ENCODE data around the gene ROBO2. TPM values are rescaled to one million over a fixed set of nuclear protein-coding genes. Genes with fewer than 3 reads are reported as not detected.
"Not testable (repeated sequence)": the region's sequence is repeated elsewhere in the genome, so short reads cannot be mapped to it uniquely, and the experiment has no call there.

Gene ROBO2
- total RNA-seq, 1 donor from 2014 or later: 2.9 TPM

DNA sequence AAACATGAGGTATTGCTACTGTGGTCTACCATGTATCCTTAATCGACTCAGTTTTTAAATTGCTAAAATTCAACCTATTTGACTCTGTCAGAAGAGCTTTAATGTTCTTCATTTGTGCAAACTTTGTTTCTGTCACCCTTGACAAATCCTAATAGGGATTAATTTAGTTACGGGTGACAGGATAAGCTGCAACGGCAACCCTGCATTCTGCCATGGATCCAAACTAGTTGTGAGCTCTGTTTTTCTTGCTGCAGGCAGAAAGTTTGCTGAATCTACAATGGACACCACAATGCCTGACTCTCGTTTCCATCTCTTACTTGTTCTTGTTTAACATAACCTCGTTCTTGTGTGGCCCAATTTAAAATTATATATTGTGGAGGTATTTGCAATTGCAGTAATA is 352.3 kb downstream of the ROBO2 start:
- H3K9me3 ChIP-seq: no peaks in the 10 kb centered on the region
- no peak for DNase-seq (ENCODE audit: low spot score in 2 of 2)

DNA sequence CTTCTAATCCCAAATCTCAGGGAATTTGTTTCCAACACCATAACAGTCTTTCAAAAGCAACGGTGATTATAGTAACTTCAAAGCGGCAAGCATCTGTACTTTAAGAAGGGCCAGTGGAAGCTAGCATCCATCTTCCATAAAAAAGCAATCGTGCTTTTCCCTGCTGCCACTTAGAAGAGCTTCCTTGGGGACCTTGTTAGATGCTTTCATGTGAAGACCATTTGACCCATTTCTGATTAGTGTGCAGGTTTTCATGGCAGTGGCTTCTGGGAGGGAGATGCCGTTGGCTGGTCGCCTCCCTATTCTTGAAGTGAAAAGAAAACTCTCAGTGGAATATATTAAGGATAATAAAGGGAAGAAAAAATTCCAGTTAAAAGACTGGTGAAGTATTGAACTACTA is 354.1 kb downstream of the ROBO2 start:
- H3K27ac ChIP-seq: no peak overlapping the region
- H3K36me3 ChIP-seq: no peaks in the 10 kb centered on the region
- H3K4me3 ChIP-seq: no peak overlapping the region
- H3K27me3 ChIP-seq: no peaks in the 10 kb centered on the region
- TF ChIP-seq, protein P1, sequence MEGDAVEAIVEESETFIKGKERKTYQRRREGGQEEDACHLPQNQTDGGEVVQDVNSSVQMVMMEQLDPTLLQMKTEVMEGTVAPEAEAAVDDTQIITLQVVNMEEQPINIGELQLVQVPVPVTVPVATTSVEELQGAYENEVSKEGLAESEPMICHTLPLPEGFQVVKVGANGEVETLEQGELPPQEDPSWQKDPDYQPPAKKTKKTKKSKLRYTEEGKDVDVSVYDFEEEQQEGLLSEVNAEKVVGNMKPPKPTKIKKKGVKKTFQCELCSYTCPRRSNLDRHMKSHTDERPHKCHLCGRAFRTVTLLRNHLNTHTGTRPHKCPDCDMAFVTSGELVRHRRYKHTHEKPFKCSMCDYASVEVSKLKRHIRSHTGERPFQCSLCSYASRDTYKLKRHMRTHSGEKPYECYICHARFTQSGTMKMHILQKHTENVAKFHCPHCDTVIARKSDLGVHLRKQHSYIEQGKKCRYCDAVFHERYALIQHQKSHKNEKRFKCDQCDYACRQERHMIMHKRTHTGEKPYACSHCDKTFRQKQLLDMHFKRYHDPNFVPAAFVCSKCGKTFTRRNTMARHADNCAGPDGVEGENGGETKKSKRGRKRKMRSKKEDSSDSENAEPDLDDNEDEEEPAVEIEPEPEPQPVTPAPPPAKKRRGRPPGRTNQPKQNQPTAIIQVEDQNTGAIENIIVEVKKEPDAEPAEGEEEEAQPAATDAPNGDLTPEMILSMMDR (IDR thresholded peaks at IDR 0.05): no peak
- no peaks in the 10 kb centered on the region for H3K4me1 ChIP-seq
- DNase-seq (ENCODE audit: low spot score in 2 of 2): no peak
- no peaks in the 10 kb centered on the region for H3K9me3 ChIP-seq
- intact Hi-C loops (cut with DNase I): no loop called here

More for the DNA sequence above, 352.3 kb downstream of the ROBO2 start:
- Histone ChIP-seq H3K4me3 (no peak overlapping the region), H3K27ac (no peak overlapping the region), H3K36me3 (no peaks in the 10 kb centered on the region), H3K27me3 (no peaks in the 10 kb centered on the region), H3K4me1 (no peaks in the 10 kb centered on the region)
- intact Hi-C loops (cut with DNase I): no loop called here
- TF ChIP-seq, protein P1 (IDR thresholded peaks at IDR 0.05): no peak

DNA sequence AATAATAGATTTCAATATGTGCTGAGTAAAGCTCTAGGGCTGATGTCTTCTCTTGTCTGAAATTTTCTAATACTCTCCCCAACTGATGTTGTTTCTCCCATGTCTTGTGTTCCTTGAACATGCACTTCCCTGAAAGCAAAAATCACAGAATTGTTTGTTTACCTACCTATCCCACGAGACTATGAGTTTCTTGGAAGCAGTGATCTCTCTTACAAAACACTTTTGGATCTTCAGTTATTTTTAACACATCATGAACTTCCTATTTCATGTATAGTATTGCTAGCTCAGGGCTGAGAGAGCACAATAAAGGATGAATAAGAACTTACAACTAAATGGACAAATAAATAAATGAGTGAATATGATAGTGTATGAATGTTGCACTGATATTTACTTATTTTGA is 365.0 kb downstream of the ROBO2 start:
- Histone ChIP-seq H3K4me3 (no peak overlapping the region), H3K9me3 (no peaks in the 10 kb centered on the region), H3K4me1 (no peaks in the 10 kb centered on the region), H3K27ac (no peak overlapping the region), H3K27me3 (no peaks in the 10 kb centered on the region), H3K36me3 (no peaks in the 10 kb centered on the region)
- intact Hi-C loops (cut with DNase I): no loop called here
- no peak for DNase-seq (ENCODE audit: low spot score in 2 of 2)
- TF ChIP-seq, protein P1 (IDR thresholded peaks at IDR 0.05): no peak

DNA sequence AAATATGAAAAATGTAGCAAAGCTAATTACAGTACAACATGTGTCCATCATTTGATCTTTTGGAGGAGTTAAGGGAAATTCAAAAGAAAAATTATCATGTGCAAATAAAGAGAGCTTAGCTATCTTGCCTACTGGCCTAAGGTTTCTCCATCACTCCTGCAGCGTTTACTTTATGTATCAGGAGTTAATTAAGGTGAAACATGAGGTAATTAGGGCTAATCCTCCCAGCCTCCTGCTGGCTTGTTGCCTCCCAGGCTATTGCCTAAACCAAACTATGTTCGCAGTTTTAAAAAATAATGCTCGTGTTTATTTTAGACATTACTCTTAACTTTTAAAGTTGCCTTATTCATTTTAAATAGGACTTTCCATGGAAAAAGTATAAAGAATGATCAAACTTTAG is 367.5 kb downstream of the ROBO2 start:
- TF ChIP-seq, protein P1 (IDR thresholded peaks at IDR 0.05): no peak
- no peak overlapping the region for H3K4me3 ChIP-seq
- intact Hi-C loops (cut with DNase I): no loop called here
- H3K4me1 ChIP-seq: no peaks in the 10 kb centered on the region
- no peaks in the 10 kb centered on the region for H3K27me3 ChIP-seq
- no peak for DNase-seq (ENCODE audit: low spot score in 2 of 2)
- no peak overlapping the region for H3K27ac ChIP-seq
- H3K36me3 ChIP-seq: no peaks in the 10 kb centered on the region
- H3K9me3 ChIP-seq: no peaks in the 10 kb centered on the region

DNA sequence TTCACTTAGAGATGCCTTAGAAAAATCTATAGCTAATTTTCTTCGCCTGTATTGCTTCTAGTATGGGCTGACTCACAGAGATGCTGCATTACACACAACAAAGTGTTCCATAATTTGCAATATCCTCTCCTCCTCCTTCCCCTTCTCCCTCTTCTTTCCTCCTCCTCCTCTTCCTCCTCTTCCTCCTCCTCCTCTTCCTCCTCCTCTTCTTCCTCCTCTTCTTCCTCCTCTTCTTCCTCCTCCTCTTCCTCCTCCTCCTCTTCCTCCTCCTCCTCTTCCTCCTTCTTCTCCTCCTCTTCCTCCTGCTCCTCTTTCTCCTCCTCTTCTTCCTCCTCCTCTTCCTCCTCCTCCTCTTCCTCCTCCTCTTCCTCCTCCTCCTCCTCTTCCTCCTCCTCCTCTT is 370.4 kb downstream of the ROBO2 start:
- not testable (repeated sequence) for H3K4me1 ChIP-seq

DNA sequence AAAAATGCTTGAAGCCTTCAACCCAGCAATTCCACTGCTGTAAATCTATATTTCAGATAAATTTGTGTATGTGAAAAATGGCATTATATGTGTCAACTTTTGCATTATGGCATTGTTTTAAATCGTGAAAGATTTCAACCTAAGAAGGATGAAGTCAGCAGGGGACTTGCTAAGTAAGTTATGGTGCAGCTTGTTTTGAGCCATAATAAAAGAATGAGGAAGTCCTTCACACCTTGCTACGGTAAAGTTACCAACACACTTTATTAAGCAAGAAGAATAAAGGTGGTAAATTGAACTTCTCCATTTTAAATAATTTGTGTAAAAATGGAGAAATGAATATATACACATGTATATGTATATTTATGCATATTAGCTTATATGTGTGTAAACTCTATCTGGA is 371.4 kb downstream of the ROBO2 start:
- Histone ChIP-seq H3K27me3 (no peaks in the 10 kb centered on the region), H3K9me3 (no peaks in the 10 kb centered on the region), H3K4me1 (no peaks in the 10 kb centered on the region), H3K27ac (no peak overlapping the region), H3K36me3 (no peaks in the 10 kb centered on the region), H3K4me3 (no peak overlapping the region)
- intact Hi-C loops (cut with DNase I): no loop called here
- no peak for DNase-seq (ENCODE audit: low spot score in 2 of 2)
- TF ChIP-seq, protein P1 (IDR thresholded peaks at IDR 0.05): no peak

More for the DNA sequence above, 370.4 kb downstream of the ROBO2 start:
- H3K27ac ChIP-seq; DNase-seq (ENCODE audit: low spot score in 2 of 2); H3K27me3 ChIP-seq; H3K9me3 ChIP-seq; H3K4me3 ChIP-seq; intact Hi-C loops (cut with DNase I); H3K36me3 ChIP-seq: not testable (repeated sequence)

Measured in ascending aorta (tissue), 2 donors.